Mesenchymal stem cell (in vitro differentiated cells and primary cell): ENCODE data around the gene KCNK4.
"Not testable (repeated sequence)": the region's sequence is repeated elsewhere in the genome, so short reads cannot be mapped to it uniquely, and the experiment has no call there.

Experiments
- DNase-seq: peaks from one replicate; pipeline ENCODE4 v3.0.0-alpha.2; 2013
- H2AFZ ChIP-seq: one replicate; pipeline ENCODE4 v1.6.1; 2013; ENCODE audit warnings: low read depth, mild to moderate bottlenecking, control low read depth, inconsistent platforms, low read length, moderate library complexity
- H2AK5ac ChIP-seq: 2 replicates; pipeline ENCODE4 v1.6.1; 2013; ENCODE audit warnings: low read length, moderate library complexity, mild to moderate bottlenecking, inconsistent platforms; ENCODE audit not compliant: severe bottlenecking
- H2BK120ac ChIP-seq: one replicate; pipeline ENCODE4 v1.6.1; 2013; ENCODE audit warnings: low read depth, mild to moderate bottlenecking, inconsistent platforms, low read length, moderate library complexity
- H2BK12ac ChIP-seq, 2 experiments: one replicate each; pipeline ENCODE4 v1.6.1; 2013; ENCODE audit warnings: inconsistent platforms in 2 of 2, low read length in 2 of 2, mild to moderate bottlenecking in 2 of 2, moderate library complexity in 2 of 2, control low read depth in 1 of 2
- H2BK15ac ChIP-seq: one replicate; pipeline ENCODE4 v1.6.1; 2013; ENCODE audit warnings: mild to moderate bottlenecking, low read depth, inconsistent platforms; ENCODE audit not compliant: poor library complexity, severe bottlenecking
- H2BK5ac ChIP-seq: 2 replicates; pipeline ENCODE4 v1.6.1; 2013; ENCODE audit warnings: low read depth, mild to moderate bottlenecking, low read length, control low read depth, inconsistent platforms; ENCODE audit not compliant: poor library complexity, severe bottlenecking
- H3K14ac ChIP-seq, 2 experiments: one replicate each; pipeline ENCODE4 v1.6.1; 2013; ENCODE audit warnings: inconsistent platforms in 2 of 2, low read length in 2 of 2, control low read depth in 1 of 2, mild to moderate bottlenecking in 1 of 2, moderate library complexity in 1 of 2
- H3K18ac ChIP-seq, 2 experiments: one replicate each; pipeline ENCODE4 v1.6.1; 2013; ENCODE audit warnings: inconsistent platforms in 2 of 2, low read length in 2 of 2, control low read depth in 1 of 2, low read depth in 1 of 2, mild to moderate bottlenecking in 1 of 2
- H3K23ac ChIP-seq, 2 experiments: one replicate each; pipeline ENCODE4 v1.6.1; 2013; ENCODE audit warnings: inconsistent platforms in 2 of 2, low read length in 2 of 2, mild to moderate bottlenecking in 2 of 2, moderate library complexity in 2 of 2, control low read depth in 1 of 2
- H3K27ac ChIP-seq: 2 replicates; pipeline ENCODE4 v1.5.1; 2013; ENCODE audit warnings: mild to moderate bottlenecking, moderate library complexity, low read length, control low read depth, inconsistent platforms; ENCODE audit not compliant: poor library complexity, severe bottlenecking
- H3K27me3 ChIP-seq, 2 experiments: 2 replicates each; pipeline versions ENCODE4 v1.6.1 to v1.7.0; 2013; ENCODE audit warnings: low read length in 2 of 2, mild to moderate bottlenecking in 2 of 2, moderate library complexity in 2 of 2, control low read depth in 1 of 2, inconsistent platforms in 1 of 2; ENCODE audit not compliant: control insufficient read depth in 1 of 2, insufficient read depth in 1 of 2
- H3K36me3 ChIP-seq, 2 experiments: 2 replicates each; pipeline versions ENCODE4 v1.6.1 to v1.7.0; 2013; ENCODE audit warnings: low read length in 2 of 2, control low read depth in 1 of 2, inconsistent platforms in 1 of 2, low read depth in 1 of 2, mild to moderate bottlenecking in 1 of 2; ENCODE audit not compliant: insufficient read depth in 2 of 2, control insufficient read depth in 1 of 2
- H3K4ac ChIP-seq, 2 experiments: one replicate each; pipeline ENCODE4 v1.6.1; 2013; ENCODE audit warnings: inconsistent platforms in 2 of 2, low read length in 2 of 2, mild to moderate bottlenecking in 2 of 2, moderate library complexity in 2 of 2, control low read depth in 1 of 2, low read depth in 1 of 2
- H3K4me1 ChIP-seq: 2 replicates; pipeline ENCODE4 v1.6.1; 2013; ENCODE audit warnings: low read depth, low read length, control low read depth; ENCODE audit not compliant: control insufficient read depth, insufficient read depth
- H3K4me2 ChIP-seq: 2 replicates; pipeline ENCODE4 v1.6.1; 2013; ENCODE audit warnings: low read length, mild to moderate bottlenecking, inconsistent platforms; ENCODE audit not compliant: poor library complexity, severe bottlenecking
- H3K4me3 ChIP-seq, 2 experiments: 2 replicates each; pipeline versions ENCODE4 v1.5.1 to v1.7.0; 2013; ENCODE audit warnings: low read length in 2 of 2, mild to moderate bottlenecking in 2 of 2, control low read depth in 1 of 2, low read depth in 1 of 2; ENCODE audit not compliant: insufficient read depth in 1 of 2
- H3K79me1 ChIP-seq: replicated peaks from 2 replicates; pipeline ENCODE4 v1.6.1; 2013; ENCODE audit warnings: mild to moderate bottlenecking, control low read depth, low read length, inconsistent platforms; ENCODE audit not compliant: poor library complexity, severe bottlenecking
- H3K9ac ChIP-seq: 2 replicates; pipeline ENCODE4 v1.7.0; 2013; ENCODE audit warnings: mild to moderate bottlenecking, low read length, moderate library complexity
- H3K9me3 ChIP-seq: 2 replicates; pipeline ENCODE4 v1.7.0; 2013; ENCODE audit warnings: mild to moderate bottlenecking, low read length; ENCODE audit not compliant: control insufficient read depth
- H4K8ac ChIP-seq: one replicate; pipeline ENCODE4 v1.6.1; 2013; ENCODE audit warnings: inconsistent platforms, mild to moderate bottlenecking, low read length, moderate library complexity
- H4K91ac ChIP-seq: one replicate; pipeline ENCODE4 v1.6.1; 2013; ENCODE audit warnings: mild to moderate bottlenecking, low read length, inconsistent platforms
- WGBS: methylation state at CpG from one replicate; pipeline ENCODE4 v1.1.7; 2013; ENCODE audit warnings: mixed read lengths; 5-methylcytosine and 5-hydroxymethylcytosine counted together

KCNK4 gene

GRCh38 chr11:64315667-64316526 is 24.8 kb downstream of the KCNK4 start:
- WGBS: 91% methylated on average over 20 of the region's 25 CpGs
- H4K91ac ChIP-seq, H3K18ac ChIP-seq: not testable (repeated sequence)

GRCh38 chr11:64316672-64317324 is 25.7 kb downstream of the KCNK4 start:
- peak overlapping the region; percentile 12 to 61 for H3K23ac ChIP-seq
- peaks cover 36 to 52% of the 10 kb centered on the region in 2 experiments for H3K36me3 ChIP-seq
- peak overlapping the region; percentile 91 for H3K27ac ChIP-seq
- no peaks in the 10 kb centered on the region for H3K27me3 ChIP-seq
- H3K9me3 ChIP-seq: no peaks in the 10 kb centered on the region
- H3K18ac ChIP-seq: peak overlapping the region; percentile 77 to 89
- peak overlapping the region; percentile 93 for H2BK5ac ChIP-seq
- peak overlapping the region; percentile 51 for H3K4me2 ChIP-seq
- no peak overlapping the region for H2AK5ac ChIP-seq
- 8% methylated on average over 30 of the region's 32 CpGs for WGBS
- peak overlapping the region in 1 of 2 experiments; percentile 95 for H3K14ac ChIP-seq
- peak overlapping the region; percentile 73 for H4K91ac ChIP-seq
- peak overlapping the region; percentile 89 to 92 for H3K4me3 ChIP-seq
- H4K8ac ChIP-seq: peak overlapping the region; percentile 95
- peak overlapping the region; percentile 44 for H2BK120ac ChIP-seq
- H2BK15ac ChIP-seq: no peak overlapping the region
- peak overlapping the region; percentile 84 to 90 for H3K4ac ChIP-seq
- H3K79me1 ChIP-seq: peaks cover 36% of the 10 kb centered on the region
- peaks cover 22% of the 10 kb centered on the region for H3K4me1 ChIP-seq
- no peak for DNase-seq
- H2BK12ac ChIP-seq: peak overlapping the region in 1 of 2 experiments; percentile 23
- H2AFZ ChIP-seq: peak overlapping the region; percentile 78
- H3K9ac ChIP-seq: peak overlapping the region; percentile 98

More at GRCh38 chr11:64315667-64316526, 24.8 kb downstream of the KCNK4 start:
- H2BK15ac ChIP-seq, H2AFZ ChIP-seq, H3K14ac ChIP-seq, H3K27me3 ChIP-seq, H2AK5ac ChIP-seq, H3K9me3 ChIP-seq, H3K27ac ChIP-seq, H4K8ac ChIP-seq, H2BK120ac ChIP-seq, H3K23ac ChIP-seq, H2BK12ac ChIP-seq, DNase-seq, H3K4ac ChIP-seq, H2BK5ac ChIP-seq: not testable (repeated sequence)
- peak overlapping the region; percentile 98 for H3K9ac ChIP-seq
- peaks cover 27 to 43% of the 10 kb centered on the region in 2 experiments for H3K36me3 ChIP-seq
- peak overlapping the region; percentile 51 for H3K4me2 ChIP-seq
- peak overlapping the region in 1 of 2 experiments; percentile 89 for H3K4me3 ChIP-seq
- H3K4me1 ChIP-seq: peaks cover 18% of the 10 kb centered on the region
- peaks cover 35% of the 10 kb centered on the region for H3K79me1 ChIP-seq

GRCh38 chr11:64317325-64317960 is 26.3 kb downstream of the KCNK4 start, which contains the start of gene TRMT112:
TRMT112 (minus strand) TSS chr11:64317559; CDS start chr11:64317526, 33 bp downstream.
- Histone ChIP-seq H3K9ac (peak within 1 kb of the TSS; percentile 98), H2BK15ac (peak within 1 kb of the TSS; percentile 94), H3K4me3 (peak within 1 kb of the TSS; percentile 89 to 92), H2AFZ (peak within 1 kb of the TSS; percentile 78), H3K4me2 (peak within 1 kb of the TSS; percentile 74), H3K18ac (peak within 1 kb of the TSS; percentile 91 to 98), H3K23ac (peak within 1 kb of the TSS; percentile 12 to 61), H3K4ac (peak within 1 kb of the TSS; percentile 94 to 97), H3K36me3 (peaks cover 41 to 54% of the 10 kb centered on the region in 2 experiments), H4K91ac (peak within 1 kb of the TSS; percentile 96), H3K27ac (peak within 1 kb of the TSS; percentile 97), H2AK5ac (peak within 1 kb of the TSS; percentile 62), H3K14ac (peak within 1 kb of the TSS; percentile 43 to 99), H3K9me3 (no peaks in the 10 kb centered on the region), H3K79me1 (peaks cover 36% of the 10 kb centered on the region), H3K27me3 (no peaks in the 10 kb centered on the region), H2BK12ac (peak within 1 kb of the TSS in 1 of 2 experiments; percentile 42), H4K8ac (peak within 1 kb of the TSS; percentile 95), H2BK5ac (peak within 1 kb of the TSS; percentile 93), H2BK120ac (peak within 1 kb of the TSS; percentile 86), H3K4me1 (peaks cover 26% of the 10 kb centered on the region)
- WGBS: under 1% methylated on average over 43 of the region's 43 CpGs
- peak; percentile 99 for DNase-seq
